Testis (tissue), 2 donors: ENCODE data around the gene NUDT7.

Experiments used
- CTCF ChIP-seq, 3 experiments: fragments of 450-650 bp in 2 of 3; fragments of 200-600 bp in 1 of 3; sonication (generic) in 1 of 3; IDR thresholded peaks; one replicate each; pipeline ENCODE4 v1.5.1; 2016 to 2019; ENCODE audit warnings: antibody characterized with exemption in 3 of 3, mild to moderate bottlenecking in 2 of 3, moderate library complexity in 1 of 3
- POLR2A ChIP-seq: fragments of 450-650 bp; IDR thresholded peaks from one replicate; pipeline ENCODE4 v1.6.1; 2017; ENCODE audit warnings: antibody characterized with exemption, mild to moderate bottlenecking, moderate library complexity

- TF ChIP-seq POLR2A: no peak
- no peak for TF ChIP-seq CTCF (IDR thresholded peaks at IDR 0.05)
Measured at GRCh38 chr16:77679901-77680300, 42.4 kb upstream of the NUDT7 start.
